NCI-H69 (cell line): ENCODE results near the gene SEC22C.
A peak's percentile ranks its signal among the peaks of the same experiment; 100 is the strongest.
"Not testable (repeated sequence)": the region's sequence is repeated elsewhere in the genome, so short reads cannot be mapped to it uniquely, and the experiment has no call there.

ENCODE experiments used
- DNase-seq: peaks from one replicate; lab custom pipeline; 2025; lab: John Stamatoyannopoulos, UW

SEC22C gene

DNA sequence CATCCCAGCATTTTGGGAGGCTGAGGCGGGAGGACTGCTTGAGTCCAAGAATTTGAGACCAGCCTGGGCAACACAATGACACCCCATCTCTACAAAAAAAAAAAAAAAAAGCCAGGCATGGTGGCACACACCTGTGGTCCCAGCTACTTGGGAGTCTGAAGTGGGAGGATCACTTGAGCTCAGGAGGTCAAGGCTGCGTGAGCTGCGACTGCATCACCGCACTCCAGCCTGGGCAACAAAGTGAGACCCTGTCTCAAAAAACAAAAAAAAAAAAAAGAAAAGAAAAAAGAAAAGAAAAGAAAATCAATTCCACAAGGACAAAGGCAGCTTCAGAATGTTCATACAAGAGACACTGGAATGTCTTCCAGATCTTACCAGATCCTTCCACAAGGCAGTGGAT is 2.4 kb downstream of the SEC22C start:
- DNase-seq: not testable (repeated sequence)

DNA sequence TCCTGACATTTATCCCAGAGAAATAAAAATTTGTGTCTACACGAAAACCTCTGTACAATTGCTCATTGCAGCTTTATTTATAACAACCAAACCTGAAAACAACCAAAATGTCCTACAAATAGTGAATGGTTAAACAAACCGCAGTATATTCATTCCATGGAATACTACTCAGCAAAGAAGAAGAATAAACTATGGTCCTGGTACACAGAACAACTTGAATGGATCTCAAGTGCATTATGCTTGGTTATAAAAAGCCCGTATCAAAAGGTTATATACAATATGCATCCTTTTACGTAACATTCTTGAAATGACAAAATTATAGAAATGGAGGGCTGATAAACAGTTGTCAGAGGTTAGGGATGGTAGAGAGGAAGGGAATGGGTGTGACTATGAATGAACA is 3.7 kb downstream of the SEC22C start:
- DNase-seq: no peak

DNA sequence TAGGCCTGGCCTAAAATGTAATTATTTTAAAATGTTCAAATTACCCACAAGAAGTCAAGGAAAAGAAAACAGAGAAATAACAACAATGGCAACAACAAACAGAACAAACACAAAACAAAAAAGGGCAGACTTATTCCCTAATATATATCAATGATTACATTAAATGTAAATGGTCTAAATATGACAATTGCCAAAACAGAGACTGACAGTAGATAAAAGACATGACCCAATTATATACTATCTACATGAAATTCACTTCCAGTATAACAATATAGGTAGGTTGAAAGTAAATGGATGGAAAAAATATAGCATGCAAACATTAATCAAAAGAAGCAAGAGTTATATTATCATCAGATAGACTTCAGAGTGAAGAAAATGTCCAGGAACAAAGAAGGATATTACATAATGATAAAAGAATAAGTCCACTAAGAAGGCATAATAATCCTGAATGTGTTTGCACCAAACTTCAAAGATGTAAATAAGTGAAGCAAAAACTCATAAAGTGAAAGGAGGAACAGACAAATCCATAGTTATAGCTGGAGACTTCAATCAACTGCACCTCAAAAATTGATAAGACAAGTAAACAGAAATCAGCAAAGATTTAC is 6.5 kb downstream of the SEC22C start:
- DNase-seq: no peak

DNA sequence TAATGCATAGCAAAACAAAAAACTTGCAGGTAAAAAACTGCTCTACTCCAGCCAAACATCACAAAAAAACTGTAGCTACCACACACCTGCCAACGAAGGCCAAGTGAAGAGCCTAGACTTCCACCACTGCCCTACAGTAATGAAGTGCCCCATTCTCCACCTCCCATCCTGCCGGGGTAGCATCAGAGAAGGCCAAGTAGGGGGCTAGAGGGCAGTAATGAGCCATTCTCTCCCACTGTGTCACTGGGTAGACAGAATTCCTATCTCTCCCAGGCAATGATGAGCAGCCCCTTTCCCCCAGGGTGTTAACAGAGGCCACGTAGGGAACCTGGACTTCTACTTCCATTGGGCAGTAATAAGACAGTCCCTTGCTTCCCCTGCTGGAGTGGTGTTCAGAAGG is 9.5 kb downstream of the SEC22C start:
- DNase-seq: peak; percentile 47

DNA sequence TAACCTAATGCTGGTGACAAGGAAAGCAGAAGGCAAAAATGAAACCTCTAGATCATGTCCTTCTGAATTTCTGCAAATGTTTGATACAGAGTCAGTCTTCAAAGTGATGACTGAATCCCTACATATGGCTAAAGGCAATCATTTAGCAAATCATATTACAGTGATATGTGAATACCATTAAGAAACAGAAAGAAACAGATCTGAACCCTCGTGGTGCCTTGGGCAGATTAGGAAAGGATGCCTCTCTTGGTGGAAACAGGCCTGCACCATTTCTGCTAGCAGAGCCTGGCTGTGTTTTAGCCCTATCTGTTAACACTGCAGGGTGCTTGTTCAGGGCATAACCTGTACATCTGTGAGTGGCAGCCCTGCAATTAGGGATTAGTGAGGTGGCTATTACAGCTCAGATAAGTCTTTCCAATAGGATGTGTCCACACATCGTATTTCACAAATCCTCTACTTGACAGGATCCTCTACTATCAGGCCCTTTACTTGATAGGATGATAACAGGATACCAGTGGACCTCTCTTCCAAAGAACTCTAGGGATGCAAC is 12.1 kb downstream of the SEC22C start:
- peak; percentile 36 for DNase-seq

DNA sequence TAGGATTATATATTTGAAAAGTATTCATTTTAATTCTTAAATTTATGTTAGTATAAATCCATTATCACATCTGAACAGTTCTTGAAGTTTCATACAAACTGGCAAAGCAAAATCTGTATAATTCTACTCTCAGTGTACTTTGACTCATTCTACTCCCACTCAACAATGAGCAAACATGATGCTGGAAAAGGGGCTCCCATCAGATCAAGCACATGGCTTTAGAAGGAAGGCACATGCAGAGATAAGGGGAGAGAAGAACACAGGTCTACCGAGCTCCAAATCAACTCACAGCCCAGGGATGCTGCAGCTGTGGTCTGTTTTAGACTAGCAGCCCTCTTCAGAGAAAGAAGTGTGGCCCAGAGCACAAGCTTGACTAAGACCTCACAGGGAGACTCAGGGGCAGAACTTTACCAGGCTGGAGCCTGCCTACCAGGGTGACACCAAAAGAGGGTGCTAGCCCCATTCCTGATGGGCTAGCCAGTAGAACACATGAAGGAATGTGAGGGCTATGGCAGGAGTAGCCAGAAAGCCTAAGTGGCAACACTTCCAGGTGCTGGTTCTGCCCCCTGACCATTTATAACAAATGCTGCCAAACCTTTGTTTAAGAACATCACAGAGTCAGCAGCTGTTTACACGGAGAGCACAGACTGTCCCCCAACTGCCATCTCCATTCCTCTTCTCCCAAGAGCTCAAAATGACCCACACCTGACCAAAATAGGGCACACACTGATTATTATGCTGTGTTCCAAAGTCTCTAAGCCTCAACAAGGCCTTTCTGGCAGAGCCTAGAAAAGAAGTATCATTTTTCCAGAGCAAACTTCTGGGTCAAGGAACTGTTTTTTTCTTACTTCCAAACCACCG is 19.5 kb downstream of the SEC22C start:
- no peak for DNase-seq

DNA sequence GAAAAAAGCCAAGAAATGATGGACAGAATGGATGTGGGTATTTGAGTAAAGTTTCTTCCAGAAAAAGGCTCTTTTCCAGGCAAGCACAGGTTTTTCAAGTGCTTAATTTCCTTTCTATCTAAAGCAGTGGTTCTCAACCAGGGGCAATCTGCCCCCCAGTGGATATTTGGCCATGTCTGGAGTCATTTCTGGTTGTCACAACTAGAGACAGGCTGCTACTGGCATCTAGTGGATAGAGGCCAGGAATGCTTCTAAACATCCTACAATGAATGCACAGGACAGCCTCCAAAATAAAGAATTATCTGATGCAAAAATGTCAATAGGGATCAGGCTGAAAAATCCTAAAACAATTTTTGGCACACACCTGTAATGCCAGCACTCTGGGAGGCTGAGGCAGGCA is 23.9 kb downstream of the SEC22C start:
- DNase-seq: peak; percentile 6

DNA sequence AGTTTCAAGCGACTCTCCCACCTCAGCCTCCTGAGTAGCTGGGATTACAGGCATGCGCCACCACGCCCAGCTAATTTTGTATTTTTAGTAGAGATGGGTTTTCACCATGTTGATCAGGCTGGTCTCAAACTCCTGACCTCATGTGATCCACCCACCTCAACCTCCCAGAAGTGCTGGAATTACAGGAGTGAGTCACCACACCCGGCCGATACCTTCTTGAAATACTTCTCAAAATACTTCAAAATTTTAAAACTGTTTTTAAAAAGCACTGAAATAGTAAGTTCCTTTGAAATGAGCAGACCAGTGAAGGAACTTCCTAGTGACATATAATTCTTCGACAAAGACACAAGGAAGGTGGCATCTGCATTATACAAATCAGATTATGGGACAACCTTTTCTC is 24.9 kb downstream of the SEC22C start:
- not testable (repeated sequence) for DNase-seq

DNA sequence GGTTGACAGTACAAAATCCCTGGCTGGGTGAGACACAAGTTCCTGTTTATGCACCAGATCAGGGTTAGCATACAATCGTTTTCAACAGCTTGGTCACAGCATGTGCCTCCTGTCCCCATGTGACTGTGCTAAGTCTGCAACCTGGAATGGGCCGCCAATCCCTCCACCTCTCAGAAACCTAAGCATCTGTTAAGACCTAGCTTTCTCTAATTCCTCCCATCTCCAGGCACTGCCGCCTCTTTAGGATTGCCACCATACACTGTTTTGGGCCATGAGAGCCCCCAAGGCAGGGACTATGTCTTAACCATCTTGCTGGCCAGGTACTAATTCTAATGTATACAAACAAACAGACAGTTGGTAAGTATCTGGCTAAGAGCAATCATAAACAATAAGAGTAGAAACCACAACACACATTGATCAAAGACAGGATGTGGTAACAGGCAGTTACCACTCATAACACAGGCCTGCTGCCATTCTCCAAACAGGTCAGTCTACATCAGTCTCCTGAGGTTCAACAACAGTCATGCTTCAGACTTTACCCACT is 25.6 kb downstream of the SEC22C start:
- no peak for DNase-seq

DNA sequence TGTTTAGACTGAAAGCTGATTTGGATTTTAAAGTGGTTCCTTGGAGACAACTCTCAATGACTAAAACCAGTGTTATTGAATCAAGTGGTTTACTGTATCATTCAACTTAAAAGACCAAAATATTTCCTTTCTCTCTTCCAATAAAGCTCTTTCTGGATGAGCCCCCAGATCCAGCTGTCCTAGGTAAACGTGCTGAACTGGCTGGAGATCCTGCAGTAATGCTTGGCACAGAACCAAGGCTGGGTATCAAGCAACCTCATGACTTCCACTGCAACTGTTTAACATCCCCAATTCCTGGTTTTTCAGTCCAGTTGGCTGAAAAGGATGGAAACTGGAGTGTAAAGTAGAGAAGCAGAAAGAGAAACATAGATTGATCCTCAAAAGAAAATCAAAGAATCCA is 28.9 kb downstream of the SEC22C start:
- DNase-seq: peak; percentile 3

DNA sequence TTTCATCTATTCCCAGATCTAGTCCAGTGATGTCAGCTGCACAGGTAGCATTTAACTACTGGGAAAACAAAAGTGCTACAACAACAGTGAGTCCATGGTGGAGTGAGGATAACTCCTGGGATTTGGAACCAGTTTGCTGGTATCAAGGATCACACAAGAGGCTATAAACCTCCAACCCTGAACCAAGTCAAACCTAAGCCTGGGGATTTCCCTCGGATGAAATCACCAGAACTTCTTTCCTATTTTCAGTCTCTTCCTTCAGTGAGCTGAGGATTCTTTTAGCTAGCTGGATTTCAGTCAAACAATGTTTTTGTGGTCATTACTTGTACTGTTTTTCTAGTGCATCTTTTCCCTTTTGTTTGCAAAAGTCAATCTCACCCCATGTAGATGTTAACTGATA is 31.5 kb downstream of the SEC22C start:
- no peak for DNase-seq

DNA sequence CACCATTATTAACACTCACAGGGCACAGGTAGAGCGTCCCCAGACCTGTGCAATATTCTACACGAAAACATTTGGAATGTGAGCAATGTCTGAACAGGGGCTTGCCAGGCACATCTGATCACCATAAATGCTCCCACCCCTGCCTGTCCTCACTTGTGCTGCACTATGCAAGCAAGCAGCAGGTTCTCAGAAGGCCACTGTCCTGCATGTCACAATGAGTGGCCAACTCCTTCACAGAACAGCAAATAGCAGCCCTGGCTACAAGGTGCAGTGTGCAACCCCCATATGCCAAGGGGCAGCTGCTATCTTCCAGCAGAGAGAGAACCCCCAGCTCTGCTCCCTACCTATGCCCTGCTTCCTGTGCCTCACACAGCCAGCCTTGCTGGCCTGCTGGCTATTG is 32.6 kb downstream of the SEC22C start:
- no peak for DNase-seq

DNA sequence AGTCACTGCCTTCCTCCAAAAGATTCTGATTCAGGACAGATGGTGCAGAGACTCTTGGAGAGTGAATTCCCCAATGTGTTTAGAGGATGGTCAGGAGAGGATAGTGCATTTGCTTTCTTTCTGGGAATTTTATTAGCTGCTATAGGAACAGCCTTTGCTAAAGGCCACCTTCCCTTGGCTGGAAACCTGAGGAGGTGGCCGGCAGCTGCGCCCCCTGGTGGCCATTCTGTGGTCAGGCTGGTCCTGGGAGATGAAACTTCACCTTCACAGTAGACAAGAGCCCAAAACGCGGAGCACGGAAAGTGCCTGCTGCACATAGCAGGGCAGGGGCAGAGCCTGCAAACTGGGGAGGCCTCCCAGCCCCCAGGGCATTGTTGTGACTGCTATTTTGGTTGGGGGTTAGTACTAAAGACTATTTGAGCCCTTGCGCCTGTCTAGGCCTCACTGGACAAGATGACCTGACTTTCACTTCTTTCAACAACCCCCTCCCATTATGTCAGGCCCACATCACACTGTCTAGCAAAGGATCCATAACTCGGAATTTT is 34.3 kb downstream of the SEC22C start:
- DNase-seq: peak; percentile 58

DNA sequence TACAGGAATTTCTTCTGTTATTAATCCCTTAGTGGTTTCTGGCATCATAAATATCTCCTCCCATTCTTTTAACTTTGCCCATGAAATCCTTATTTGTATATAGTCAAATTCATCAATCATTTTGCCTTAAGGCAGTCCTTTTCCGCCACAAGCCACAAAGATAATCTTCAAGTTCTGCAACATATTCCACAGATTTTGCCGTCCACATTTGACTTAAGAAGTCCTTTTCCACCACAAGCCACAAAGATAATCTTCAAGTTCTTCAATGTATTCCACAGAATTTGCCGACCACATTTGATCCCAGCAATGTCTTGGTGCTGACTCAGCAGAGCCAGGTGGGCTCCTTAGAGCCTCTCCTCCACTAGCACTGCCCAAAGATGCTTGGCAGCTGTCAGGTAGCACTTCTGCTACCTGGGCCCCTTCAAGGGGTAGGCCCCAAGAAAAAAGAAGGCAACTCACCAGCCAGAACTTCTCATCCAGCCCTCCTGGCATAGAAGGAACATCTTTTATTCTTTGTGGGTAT is 35.0 kb downstream of the SEC22C start:
- no peak for DNase-seq

DNA sequence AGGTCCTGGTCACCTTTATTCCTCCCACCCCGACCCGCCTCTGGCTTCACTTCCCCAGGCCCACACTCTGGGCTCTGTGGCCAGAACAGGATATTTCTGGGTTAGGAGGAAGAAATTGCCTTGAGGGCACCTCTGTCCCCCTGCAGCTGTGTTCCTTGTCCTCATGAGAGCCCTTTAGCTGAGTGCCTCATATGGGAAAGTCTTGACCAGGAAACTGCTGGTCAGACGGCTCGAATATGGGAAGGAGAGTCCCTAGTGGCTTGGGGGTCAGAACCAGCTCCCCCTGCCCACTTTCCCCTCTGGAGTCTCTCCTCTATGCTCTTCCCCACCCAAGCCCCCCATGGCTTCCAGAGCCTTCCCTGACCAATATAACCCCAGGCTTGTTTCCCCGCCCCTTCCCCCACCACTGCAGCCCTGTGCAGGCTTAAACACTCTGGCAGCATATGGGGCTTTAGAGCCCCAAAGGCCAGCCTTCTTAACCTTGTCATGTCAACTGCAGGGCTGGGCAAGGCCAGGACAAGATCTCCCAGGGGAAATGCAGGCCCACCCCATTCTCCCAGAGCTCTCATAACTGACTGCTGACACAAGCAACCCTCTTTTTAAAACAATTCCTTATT is 36.4 kb downstream of the SEC22C start:
- DNase-seq: peak; percentile 47

DNA sequence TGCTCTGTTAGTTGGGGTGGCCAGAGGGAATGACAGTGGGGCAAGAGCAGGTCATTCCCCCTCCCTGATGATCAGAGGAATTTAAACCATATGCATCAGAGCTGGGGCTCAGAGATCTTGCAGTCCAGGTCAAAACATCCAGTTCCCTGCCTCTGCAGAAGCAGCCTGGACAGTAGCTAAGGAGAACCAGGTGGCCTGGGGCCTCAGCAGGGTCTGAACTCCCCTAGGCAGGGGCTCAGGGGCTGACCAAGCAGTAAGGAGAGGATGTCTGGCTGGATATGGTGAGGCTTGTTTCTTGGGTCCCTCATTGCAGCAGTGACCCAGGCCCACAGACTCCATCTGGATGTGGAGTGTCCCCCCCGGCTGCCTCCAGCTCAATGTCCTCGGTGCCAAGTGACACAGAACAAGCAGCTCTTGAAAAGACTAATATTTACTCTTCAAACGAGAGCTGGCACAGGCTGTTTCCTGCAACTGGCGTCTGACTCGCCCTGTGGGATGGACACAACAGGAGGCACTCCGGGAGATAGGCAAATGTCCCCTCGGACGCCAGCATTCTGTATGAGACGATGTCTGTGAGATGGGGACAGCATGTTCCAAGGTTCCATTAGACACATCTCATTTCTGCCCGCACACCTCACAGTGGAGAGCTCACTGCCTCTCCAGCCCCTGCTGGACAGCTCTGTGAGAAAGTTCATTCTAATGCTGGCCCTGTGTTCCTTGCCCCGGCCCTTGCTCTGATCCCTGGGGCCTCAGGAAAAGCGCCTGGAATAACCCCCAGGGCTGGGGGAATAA is 37.1 kb downstream of the SEC22C start:
- DNase-seq: peak; percentile 88

DNA sequence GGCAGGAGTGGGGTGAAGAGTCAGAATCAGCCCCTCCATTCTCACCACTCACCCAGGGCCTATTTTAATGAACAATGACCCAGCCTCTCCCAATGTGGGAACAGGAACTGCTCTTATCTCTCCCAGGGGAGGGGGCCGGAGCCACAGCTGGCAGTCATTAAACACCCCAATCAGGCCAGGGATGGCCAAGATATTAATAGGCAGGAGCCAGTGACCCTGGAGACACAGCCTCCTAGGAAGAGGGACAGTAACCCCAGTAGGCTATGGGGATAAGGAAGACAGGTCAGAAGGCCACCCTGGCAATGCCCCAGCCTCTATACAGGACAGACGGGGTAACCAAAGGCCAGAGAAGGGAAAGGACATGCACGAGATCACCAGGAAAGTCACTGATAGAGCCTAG is 40.7 kb downstream of the SEC22C start:
- peak; percentile 31 for DNase-seq

DNA sequence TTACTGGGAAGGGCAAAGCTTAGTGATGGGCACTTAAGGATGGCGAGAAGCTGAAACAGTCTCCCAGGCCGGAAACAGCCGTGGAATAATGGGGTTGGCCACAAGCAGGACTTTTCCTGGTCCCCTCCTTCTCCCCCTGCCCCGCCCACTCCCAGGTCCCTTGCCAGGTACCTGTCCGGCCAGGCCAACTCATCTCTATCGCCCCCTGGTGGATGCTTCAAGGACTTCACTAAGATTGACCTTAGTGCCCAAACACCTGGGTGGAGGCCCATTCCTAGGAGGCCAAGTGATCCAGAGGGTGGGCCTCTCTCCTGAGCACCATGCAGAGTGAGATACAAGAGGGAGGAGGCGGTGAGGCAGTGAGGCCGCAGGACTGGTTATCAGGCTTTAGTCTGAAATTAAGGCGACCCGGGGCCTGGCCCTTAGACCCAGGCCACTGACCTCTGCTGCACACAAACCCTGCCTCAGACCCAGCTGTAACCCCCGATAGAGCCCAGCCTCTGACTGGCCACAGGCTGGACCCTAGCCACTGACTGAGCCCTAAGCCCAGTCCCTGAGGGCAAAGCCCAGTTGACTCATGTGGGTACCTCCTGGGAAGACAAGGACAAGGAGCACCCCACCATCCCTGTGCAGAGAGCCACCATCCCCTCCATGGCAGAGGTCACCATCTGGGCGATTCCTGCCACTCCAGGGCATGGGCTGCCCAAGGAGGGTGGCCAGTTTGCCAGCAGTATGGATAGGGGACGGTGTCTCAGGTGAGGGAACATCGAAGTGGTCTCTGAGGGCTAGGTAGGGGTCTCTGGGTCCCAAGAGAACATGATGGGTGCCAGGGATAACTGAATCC is 41.7 kb downstream of the SEC22C start:
- DNase-seq: peak; percentile 55

DNA sequence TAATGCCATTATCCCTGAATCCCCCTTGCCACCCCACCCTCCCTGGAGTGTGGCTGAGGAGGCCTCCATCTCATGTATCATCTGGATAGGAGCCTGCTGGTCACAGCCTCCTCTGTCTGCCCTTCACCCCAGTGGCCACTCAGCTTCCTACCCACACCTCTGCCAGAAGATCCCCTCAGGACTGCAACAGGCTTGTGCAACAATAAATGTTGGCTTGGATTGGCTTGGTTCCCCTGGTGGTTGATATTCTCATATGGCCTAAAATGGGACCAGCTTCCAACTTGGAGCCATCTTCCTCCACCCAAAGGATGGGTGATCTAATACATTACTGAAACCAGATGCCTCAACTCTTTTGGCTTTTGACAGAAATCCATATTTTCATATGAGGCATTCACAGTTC is 44.4 kb downstream of the SEC22C start:
- DNase-seq: no peak
